ENCODE measurements around the gene PLIN5. TPM values are rescaled to one million over a fixed set of nuclear protein-coding genes. Genes with fewer than 3 reads are reported as not detected.
"Not testable (repeated sequence)": the region's sequence is repeated elsewhere in the genome, so short reads cannot be mapped to it uniquely, and the experiment has no call there.

The PLIN5 gene
- total RNA-seq, 2 experiments from 2014 or later = not detected

DNA sequence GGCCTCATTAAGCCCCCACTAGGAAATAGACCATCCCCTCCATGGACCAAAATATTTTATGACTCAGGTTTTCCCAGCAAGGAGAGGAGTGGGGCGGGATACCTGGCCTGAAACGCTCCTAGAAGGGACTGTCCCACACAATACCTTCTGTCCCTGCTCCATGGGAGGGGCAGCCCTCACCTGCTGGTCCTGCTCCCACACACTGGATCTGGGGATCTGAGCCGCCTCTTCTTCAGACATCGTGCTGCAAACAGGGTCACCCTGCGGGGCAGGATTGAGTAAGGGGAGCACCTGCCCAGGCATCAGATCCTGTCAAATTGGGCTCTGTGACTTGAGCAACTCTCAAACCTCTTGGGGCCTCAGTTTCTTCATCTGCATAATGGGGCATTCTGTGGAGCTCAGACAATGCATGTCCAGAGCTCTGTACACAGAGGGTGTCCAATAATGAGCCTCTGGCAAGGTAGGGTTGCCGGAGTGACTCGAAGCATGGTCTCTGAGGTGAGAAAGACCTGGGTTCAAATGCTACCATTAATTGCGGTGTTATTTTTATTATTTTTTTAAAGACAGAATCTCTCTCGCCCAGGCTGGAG lies 1.1 kb downstream of the PLIN5 start:
- no peak overlapping the region for H3K27ac Mint-ChIP-seq
- DNase-seq = no peak
- H3K9me3 Mint-ChIP-seq = no peaks in the 10 kb centered on the region
- ChIA-PET CTCF (interaction anchor here (0.6 to 2.3 kb wide), 5 partner anchors 9 to 267 kb away, joined by 3 to 19 read pairs (median 5); partner anchors contain the start of gene SH3GL1), POLR2A (no interaction called here)
- H3K4me3 Mint-ChIP-seq = no peak overlapping the region
- no peaks in the 10 kb centered on the region for H3K4me1 Mint-ChIP-seq
- no peaks in the 10 kb centered on the region for H3K36me3 Mint-ChIP-seq (ENCODE audit: low read depth)
- peaks cover 13% of the 10 kb centered on the region for H3K27me3 Mint-ChIP-seq

DNA sequence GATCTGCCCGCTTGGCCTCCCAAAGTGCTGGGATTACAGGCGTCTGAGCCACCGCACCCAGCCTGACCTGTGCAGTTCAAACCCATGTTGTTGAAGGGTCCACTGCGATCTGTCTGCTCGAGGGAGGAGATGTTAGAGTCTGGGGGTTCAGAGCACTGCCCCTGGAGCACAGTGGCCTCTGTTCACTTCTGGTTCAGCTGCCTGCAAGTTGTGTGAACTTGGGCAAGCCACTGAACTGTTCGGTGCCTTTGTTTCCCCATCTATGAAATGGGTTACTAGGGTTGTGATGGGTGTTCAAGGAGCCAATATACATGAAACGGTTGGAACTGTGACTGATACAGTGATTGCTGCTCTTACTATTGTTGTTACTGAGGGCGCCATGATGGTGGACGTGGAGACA lies 1.7 kb downstream of the PLIN5 start:
- no peak for DNase-seq
- H3K9me3 Mint-ChIP-seq = no peaks in the 10 kb centered on the region
- POLR2A ChIA-PET = no interaction called here
- CTCF ChIA-PET = interaction anchor here (1.3 kb wide), 1 partner anchor 133 kb away, joined by 3 read pairs; the partner anchor contains the start of gene SH3GL1
- peaks cover 13% of the 10 kb centered on the region for H3K27me3 Mint-ChIP-seq
- H3K27ac Mint-ChIP-seq = no peak overlapping the region
- H3K4me3 Mint-ChIP-seq = no peak overlapping the region
- H3K4me1 Mint-ChIP-seq = no peaks in the 10 kb centered on the region
- no peaks in the 10 kb centered on the region for H3K36me3 Mint-ChIP-seq (ENCODE audit: low read depth)

DNA sequence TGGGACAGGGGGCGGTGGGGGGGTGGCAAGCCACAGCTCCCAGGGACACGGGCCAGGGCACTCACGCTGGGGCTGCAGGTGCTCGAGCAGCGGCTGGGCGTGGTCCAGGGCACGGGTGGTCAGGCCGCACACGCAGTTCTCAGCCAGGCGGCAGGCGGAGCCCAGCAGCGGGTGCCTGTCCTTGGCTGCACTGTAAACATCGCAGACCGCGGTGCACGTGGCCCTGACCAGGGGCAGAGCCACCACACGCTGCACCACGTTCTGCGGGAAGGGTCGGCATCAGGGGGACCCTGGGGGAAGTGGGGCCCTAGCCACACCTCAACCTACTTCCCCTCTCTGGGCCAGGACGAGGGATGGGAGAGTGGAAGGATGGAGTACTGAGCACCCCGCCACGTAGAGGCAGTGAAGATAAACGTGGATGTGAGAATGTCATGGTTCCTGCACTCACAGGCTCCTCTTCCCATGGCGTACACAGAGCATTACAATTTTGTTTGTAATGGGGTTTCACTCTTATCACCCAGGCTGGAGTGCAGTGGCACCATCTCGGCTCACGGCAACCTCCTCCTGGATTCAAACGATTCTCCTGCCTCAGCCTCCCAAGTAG lies 3.4 kb downstream of the PLIN5 start:
- CTCF ChIA-PET = no interaction called here
- peaks cover 13% of the 10 kb centered on the region for H3K27me3 Mint-ChIP-seq
- H3K36me3 Mint-ChIP-seq (ENCODE audit: low read depth) = no peaks in the 10 kb centered on the region
- no peaks in the 10 kb centered on the region for H3K9me3 Mint-ChIP-seq
- no peak overlapping the region for H3K27ac Mint-ChIP-seq
- no peak overlapping the region for H3K4me3 Mint-ChIP-seq
- H3K4me1 Mint-ChIP-seq = no peaks in the 10 kb centered on the region
- no peak for DNase-seq
- POLR2A ChIA-PET = no interaction called here

DNA sequence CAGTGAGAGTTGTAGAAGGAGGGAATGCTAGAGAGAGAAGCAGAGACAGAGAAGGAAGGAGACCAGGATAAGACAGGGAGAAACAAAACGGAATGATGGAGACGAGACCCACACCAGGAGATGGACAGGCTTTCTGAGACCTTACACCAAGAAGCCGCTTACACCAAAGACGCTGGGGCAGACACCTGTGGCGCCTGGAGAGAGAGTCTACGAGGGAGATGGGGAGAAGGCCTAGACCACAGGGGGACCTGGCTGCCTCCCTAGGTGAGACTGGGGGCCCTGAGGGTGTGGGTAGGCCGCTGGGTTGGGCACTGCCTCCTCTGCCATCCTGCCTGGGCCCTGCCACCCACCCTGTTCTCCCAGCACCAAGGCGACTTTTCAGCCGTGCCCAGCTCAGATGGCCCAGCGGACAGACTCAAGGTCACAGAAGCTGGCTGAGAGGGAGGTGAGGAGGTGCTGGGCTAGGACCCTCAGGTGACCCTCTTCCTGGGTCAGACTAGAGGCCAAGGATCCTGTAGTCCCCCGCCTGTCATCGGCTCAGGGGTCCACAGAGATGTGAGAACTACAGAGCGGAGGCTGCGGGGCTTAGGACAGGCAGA lies 5.0 kb downstream of the PLIN5 start:
- H3K4me3 Mint-ChIP-seq = no peak overlapping the region
- H3K27me3 Mint-ChIP-seq = peaks cover 9% of the 10 kb centered on the region
- H3K9me3 Mint-ChIP-seq = no peaks in the 10 kb centered on the region
- no peaks in the 10 kb centered on the region for H3K4me1 Mint-ChIP-seq
- H3K36me3 Mint-ChIP-seq (ENCODE audit: low read depth) = no peaks in the 10 kb centered on the region
- CTCF ChIA-PET = no interaction called here
- no peak for DNase-seq
- H3K27ac Mint-ChIP-seq = no peak overlapping the region
- POLR2A ChIA-PET = no interaction called here

DNA sequence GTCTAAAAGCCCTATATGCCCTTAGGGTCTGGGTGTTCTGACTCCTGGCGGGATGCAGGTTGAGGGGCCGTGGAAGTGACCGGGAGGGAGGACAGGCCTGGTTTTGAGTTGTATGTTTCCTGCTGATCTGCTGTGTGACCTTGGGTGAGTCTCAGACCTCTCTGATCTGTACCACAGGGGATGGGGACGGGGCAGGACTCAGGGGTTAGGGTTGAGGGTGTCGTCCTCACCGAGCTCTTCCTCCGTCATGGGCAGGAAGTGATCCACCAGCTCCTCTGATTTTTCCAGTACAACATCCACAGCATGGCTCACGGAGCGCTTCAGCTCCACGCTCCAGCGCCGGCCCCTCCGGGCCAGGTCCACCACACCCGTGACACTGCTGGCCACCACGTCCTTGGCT lies 6.2 kb downstream of the PLIN5 start:
- H3K4me1 Mint-ChIP-seq = no peaks in the 10 kb centered on the region
- no peaks in the 10 kb centered on the region for H3K36me3 Mint-ChIP-seq (ENCODE audit: low read depth)
- ChIA-PET CTCF (no interaction called here), POLR2A (interaction anchor here (0.5 kb wide), 1 partner anchor 111 kb away, joined by 3 read pairs; no protein-coding TSS in a partner anchor)
- H3K27ac Mint-ChIP-seq = no peak overlapping the region
- H3K4me3 Mint-ChIP-seq = no peak overlapping the region
- H3K9me3 Mint-ChIP-seq = no peaks in the 10 kb centered on the region
- peaks cover 6% of the 10 kb centered on the region for H3K27me3 Mint-ChIP-seq
- DNase-seq = no peak

DNA sequence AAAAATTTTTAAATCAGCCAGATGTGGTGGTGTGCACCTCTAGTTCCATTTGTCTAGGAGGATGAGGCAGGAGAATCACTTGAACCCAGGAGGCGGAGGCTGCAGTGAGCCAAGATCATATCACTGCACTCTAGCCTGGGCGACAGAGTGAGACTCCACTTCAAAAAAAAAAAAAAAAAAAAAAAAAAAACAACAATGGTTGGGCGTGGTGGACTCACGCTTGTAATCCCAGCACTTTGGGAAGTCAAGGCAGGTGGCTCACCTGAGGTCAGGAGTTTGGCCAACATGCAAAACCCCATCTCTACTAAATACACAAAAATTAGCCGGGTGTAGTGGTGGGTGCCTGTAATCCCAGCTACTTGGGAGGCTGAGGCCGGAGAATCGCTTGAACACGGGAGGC lies 7.6 kb downstream of the PLIN5 start:
- H3K27me3 Mint-ChIP-seq; DNase-seq; POLR2A ChIA-PET; H3K4me3 Mint-ChIP-seq; H3K36me3 Mint-ChIP-seq (ENCODE audit: low read depth); H3K27ac Mint-ChIP-seq; H3K9me3 Mint-ChIP-seq; H3K4me1 Mint-ChIP-seq: not testable (repeated sequence)
- CTCF ChIA-PET = interaction anchor here (0.6 to 1.2 kb wide), 2 partner anchors 8 to 58 kb away, joined by 3 to 4 read pairs; partner anchors contain the start of gene PLIN5

DNA sequence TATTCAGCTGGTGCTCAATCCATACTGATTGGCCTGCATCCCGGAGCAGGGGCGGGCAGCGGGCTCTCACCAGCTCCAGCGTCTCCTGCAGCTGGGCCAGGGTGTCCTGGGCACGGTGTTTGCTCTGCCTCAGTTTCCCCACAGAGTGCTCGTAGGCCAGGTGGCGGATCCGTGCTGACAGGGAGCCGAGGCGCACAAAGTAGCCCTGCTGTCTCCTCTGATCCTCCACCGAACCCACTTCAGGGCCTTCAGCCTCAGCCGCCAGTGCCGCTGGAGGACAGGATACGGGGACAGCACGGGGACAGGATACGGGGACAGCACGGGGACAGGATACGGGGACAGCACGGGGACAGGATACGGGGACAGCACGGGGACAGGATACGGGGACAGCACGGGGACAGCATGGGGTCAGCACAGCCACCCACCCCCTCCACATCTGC lies 9.4 kb downstream of the PLIN5 start:
- Mint-ChIP-seq H3K27ac (no peak overlapping the region), H3K36me3 (ENCODE audit: low read depth) (no peaks in the 10 kb centered on the region), H3K4me3 (no peak overlapping the region), H3K9me3 (no peaks in the 10 kb centered on the region), H3K4me1 (no peaks in the 10 kb centered on the region), H3K27me3 (no peaks in the 10 kb centered on the region)
- DNase-seq = no peak
- CTCF ChIA-PET = interaction anchor here (0.6 to 2.9 kb wide), 17 partner anchors 9 to 385 kb away, joined by 3 to 19 read pairs (median 4); partner anchors contain the start of genes LRG1, PLIN5 and YJU2
- POLR2A ChIA-PET = no interaction called here

DNA sequence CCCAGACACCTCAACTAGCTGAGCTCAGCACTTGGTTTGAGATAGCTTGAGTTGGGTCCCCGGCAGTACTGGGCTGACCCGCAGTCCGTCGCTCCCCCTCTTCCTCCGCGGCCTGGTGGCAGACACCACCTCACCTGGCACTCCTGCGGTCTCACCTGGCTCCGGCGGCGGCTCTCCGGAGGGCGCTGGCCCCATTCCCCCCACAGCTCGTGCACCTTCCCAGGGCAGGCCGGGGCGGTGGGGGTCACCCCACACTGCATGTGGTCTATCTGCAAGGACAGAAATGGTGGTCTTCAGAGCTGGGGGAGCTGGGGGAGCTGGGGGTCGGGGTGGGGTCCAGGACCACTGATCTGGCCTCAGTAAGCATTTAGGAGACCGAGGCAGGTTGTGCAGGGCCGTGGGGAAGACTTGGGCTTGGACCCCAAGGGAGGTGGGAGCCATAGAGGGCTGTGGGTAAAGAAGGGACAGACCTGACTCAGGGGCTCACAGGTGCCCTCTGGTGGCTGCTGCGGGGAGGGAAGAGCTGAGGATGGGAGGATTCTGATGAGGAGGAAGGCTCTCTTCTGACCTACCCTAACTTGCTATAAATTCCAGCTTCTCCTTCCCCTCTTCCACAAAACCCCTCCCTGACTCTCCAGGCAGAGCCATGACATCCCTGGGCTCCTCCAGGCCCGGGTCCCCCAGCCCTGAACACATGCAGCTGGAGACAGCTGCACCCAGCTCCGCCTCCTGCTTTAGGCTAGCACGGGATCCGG lies 10.0 kb downstream of the PLIN5 start:
- no peak overlapping the region for H3K4me3 Mint-ChIP-seq
- no peaks in the 10 kb centered on the region for H3K4me1 Mint-ChIP-seq
- CTCF ChIA-PET = interaction anchor here (0.6 to 2.9 kb wide), 19 partner anchors 9 to 385 kb away, joined by 3 to 19 read pairs (median 4); partner anchors contain the start of genes LRG1, PLIN5 and YJU2
- no peak overlapping the region for H3K27ac Mint-ChIP-seq
- no peaks in the 10 kb centered on the region for H3K36me3 Mint-ChIP-seq (ENCODE audit: low read depth)
- no peaks in the 10 kb centered on the region for H3K9me3 Mint-ChIP-seq
- POLR2A ChIA-PET = no interaction called here
- peak; percentile 75 for DNase-seq
- no peaks in the 10 kb centered on the region for H3K27me3 Mint-ChIP-seq

DNA sequence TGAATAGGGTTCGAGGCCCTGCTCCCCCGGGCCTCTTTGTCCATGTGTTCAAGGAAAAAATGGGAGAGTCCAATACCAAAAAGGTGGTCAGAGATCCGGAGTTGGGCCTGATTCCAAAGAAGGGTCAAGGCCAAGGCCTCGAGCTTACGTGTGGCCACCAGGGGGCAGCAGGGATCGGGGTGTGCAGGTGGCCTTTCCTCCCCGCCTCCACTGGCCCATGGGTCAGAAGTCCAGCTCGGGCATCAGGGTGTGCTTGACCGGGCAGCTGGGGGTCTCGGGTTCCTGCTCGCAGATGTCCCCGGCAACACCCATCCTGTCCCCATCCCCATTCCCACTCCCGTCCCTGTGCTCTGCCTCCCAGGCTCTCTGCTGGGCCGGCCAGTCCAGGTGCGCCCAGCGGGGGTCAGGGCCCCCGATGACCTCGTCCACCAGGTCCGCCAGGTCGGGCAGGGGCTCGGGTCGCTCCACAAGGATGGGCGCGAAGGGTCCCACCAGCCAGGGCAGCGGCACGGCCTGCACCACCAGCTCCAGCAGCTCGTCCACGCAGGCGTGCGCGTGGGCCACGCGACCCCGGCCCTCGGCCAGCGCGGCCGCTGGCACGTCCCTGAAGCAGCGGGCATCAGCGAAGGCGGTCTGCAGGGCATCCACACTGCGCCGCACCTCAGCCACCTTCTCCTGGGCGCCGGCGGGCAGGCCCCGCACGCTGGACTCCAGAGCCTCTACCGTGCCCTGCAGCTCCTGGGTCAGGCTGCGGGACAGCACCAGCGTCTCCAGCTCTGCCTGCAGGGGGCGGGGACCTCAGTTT lies 11.5 kb downstream of the PLIN5 start:
- DNase-seq = peak; percentile 16
- no peaks in the 10 kb centered on the region for H3K9me3 Mint-ChIP-seq
- H3K4me1 Mint-ChIP-seq = no peaks in the 10 kb centered on the region
- H3K27ac Mint-ChIP-seq = no peak overlapping the region
- ChIA-PET POLR2A (no interaction called here), CTCF (interaction anchor here (0.6 to 2.9 kb wide), 8 partner anchors 9 to 368 kb away, joined by 3 to 18 read pairs (median 4); partner anchors contain the start of gene PLIN5)
- H3K27me3 Mint-ChIP-seq = no peaks in the 10 kb centered on the region
- H3K4me3 Mint-ChIP-seq = no peak overlapping the region
- H3K36me3 Mint-ChIP-seq (ENCODE audit: low read depth) = no peaks in the 10 kb centered on the region

DNA sequence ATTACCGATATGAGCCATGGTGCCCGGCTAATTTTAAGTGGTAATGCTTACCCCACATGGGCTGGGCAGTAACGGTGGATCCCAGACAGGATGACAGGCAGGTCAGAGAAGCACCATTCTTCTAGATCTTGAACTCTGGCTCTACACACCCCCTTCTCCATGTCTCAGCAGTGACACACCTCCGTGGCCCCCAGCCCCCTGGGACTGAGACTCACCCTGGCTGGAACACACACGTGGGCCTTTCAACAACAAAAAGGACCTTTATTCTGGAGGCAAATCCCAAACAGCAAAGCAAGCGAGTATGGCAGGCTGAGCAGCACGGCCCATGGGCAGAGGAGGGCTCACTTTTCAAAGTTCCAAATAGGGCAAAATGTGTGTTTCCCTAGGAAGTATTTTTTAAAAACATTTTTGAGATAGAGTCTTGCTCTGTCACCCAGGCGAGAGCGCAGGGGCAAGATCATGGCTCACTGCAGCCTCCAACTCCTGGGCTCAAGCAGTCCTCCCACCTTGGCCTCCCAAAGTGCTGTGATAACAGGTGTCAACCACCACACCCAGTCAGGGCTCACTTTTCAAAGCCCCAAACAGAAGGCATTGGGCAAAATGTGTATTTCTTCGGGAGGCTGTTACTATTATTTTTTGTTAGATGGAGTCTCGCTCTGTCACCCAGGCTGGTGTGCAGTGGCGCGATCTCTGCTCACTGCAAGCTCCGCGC lies 12.6 kb downstream of the PLIN5 start:
- no peak overlapping the region for H3K27ac Mint-ChIP-seq
- ChIA-PET POLR2A (no interaction called here), CTCF (interaction anchor here (0.6 to 1.4 kb wide), 4 partner anchors 13 to 369 kb away, joined by 3 to 6 read pairs (median 4); partner anchors contain the start of gene PLIN5)
- no peaks in the 10 kb centered on the region for H3K27me3 Mint-ChIP-seq
- H3K36me3 Mint-ChIP-seq (ENCODE audit: low read depth) = no peaks in the 10 kb centered on the region
- H3K4me1 Mint-ChIP-seq = no peaks in the 10 kb centered on the region
- DNase-seq = no peak
- H3K4me3 Mint-ChIP-seq = no peak overlapping the region
- no peaks in the 10 kb centered on the region for H3K9me3 Mint-ChIP-seq

DNA sequence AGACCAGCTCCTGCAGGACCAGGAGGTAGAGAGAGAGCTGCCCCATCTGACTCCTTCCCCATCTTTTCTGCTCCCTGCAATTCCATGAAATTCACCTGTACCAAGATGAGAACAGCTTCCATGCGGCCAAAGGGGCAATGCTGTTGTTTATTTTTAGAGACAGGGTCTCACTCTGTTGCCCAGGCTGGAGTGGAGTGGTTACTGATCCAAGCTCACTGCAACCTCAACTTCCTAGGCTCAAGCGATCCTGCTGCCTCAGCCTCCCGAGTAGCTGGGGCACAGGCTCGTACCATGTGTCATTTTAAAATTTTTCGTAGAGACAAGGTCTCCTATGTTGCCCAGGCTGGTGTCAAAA lies 13.2 kb downstream of the PLIN5 start:
- CTCF ChIA-PET = interaction anchor here (0.7 to 1.0 kb wide), 2 partner anchors 15 to 255 kb away, joined by 3 read pairs; no protein-coding TSS in a partner anchor
- POLR2A ChIA-PET = no interaction called here
- no peaks in the 10 kb centered on the region for H3K27me3 Mint-ChIP-seq

More for the DNA sequence above, 13.2 kb downstream of the PLIN5 start:
- no peak overlapping the region for H3K27ac Mint-ChIP-seq
- H3K4me1 Mint-ChIP-seq = no peaks in the 10 kb centered on the region
- H3K9me3 Mint-ChIP-seq = no peaks in the 10 kb centered on the region
- DNase-seq = no peak
- H3K4me3 Mint-ChIP-seq = no peak overlapping the region
- H3K36me3 Mint-ChIP-seq (ENCODE audit: low read depth) = no peaks in the 10 kb centered on the region
